SK-N-MC (cell line): ENCODE results near the gene HOTAIR.
A peak's percentile ranks its signal among the peaks of the same experiment; 100 is the strongest.

Experiments used
- DNase-seq: peaks from one replicate; pipeline ENCODE4 v3.0.0-alpha.2; 2011; ENCODE audit warnings: low read depth, low spot score
- H3K27ac ChIP-seq: fragments of 200-600 bp; sonication (generic); 2 replicates; pipeline ENCODE4 v1.5.1; 2016; ENCODE audit warnings: mixed run types
- H3K36me3 ChIP-seq: fragments of 200-600 bp; sonication (generic); 2 replicates; pipeline ENCODE4 v1.6.1; 2017; ENCODE audit warnings: antibody characterized with exemption, low read length, mixed read lengths; ENCODE audit not compliant: insufficient read depth
- H3K4me3 ChIP-seq: fragments of 200-600 bp; sonication (generic); 2 replicates; pipeline ENCODE4 v1.5.1; 2016
- H3K9ac ChIP-seq: fragments of 200-600 bp; sonication (generic); 2 replicates; pipeline ENCODE4 v1.8.0; 2017; ENCODE audit warnings: mixed run types, mixed read lengths; ENCODE audit not compliant: insufficient read length
- H3K9me3 ChIP-seq: fragments of 200-600 bp; sonication (generic); 2 replicates; pipeline ENCODE4 v1.6.1; 2017; ENCODE audit warnings: low read depth, mild to moderate bottlenecking, antibody characterized with exemption, low read length, moderate library complexity, mixed read lengths
- EZH2 ChIP-seq: fragments of 200-600 bp; sonication (generic); IDR thresholded peaks from one replicate; pipeline ENCODE4 v1.6.1; 2017; ENCODE audit warnings: antibody characterized with exemption
- FOXP2 ChIP-seq: optimal IDR thresholded peaks from 2 replicates; pipeline ENCODE3; 2011; ENCODE audit warnings: mild to moderate bottlenecking, moderate library complexity; ENCODE audit not compliant: insufficient read depth; ENCODE audit errors: extremely low read length, control extremely low read depth
- POLR2AphosphoS5 ChIP-seq: IDR thresholded peaks from 2 replicates; pipeline ENCODE4 v1.6.1; 2012; ENCODE audit warnings: mild to moderate bottlenecking, low read depth, low read length, borderline replicate concordance

Gene HOTAIR

DNA sequence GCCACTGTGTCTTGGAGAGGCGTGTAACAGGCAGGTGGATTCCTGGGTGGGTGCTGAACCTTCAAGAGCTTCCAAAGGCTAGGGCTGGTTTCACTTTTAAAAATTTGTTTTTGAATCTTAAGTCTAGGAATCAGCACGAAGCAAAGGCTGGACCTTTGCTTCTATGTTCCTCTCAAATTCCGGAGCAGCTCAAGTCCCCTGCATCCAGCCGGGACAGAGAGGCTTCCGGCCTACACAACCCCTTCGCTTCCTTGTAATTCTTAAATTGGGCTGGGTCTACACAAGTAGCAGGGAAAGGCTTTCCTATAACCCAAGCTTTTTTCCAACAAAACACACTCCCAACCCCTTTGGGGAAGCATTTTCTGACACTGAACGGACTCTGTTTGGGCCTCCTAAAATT lies 11.7 kb downstream of the HOTAIR start:
- H3K27ac ChIP-seq = peak overlapping the region; percentile 45
- H3K4me3 ChIP-seq = no peak overlapping the region
- no peaks in the 10 kb centered on the region for H3K9me3 ChIP-seq
- DNase-seq = no peak
- H3K9ac ChIP-seq = no peak overlapping the region
- no peak for TF ChIP-seq FOXP2
- TF ChIP-seq EZH2 = no peak
- no peak for TF ChIP-seq POLR2AphosphoS5
- H3K36me3 ChIP-seq = peaks cover 25% of the 10 kb centered on the region

DNA sequence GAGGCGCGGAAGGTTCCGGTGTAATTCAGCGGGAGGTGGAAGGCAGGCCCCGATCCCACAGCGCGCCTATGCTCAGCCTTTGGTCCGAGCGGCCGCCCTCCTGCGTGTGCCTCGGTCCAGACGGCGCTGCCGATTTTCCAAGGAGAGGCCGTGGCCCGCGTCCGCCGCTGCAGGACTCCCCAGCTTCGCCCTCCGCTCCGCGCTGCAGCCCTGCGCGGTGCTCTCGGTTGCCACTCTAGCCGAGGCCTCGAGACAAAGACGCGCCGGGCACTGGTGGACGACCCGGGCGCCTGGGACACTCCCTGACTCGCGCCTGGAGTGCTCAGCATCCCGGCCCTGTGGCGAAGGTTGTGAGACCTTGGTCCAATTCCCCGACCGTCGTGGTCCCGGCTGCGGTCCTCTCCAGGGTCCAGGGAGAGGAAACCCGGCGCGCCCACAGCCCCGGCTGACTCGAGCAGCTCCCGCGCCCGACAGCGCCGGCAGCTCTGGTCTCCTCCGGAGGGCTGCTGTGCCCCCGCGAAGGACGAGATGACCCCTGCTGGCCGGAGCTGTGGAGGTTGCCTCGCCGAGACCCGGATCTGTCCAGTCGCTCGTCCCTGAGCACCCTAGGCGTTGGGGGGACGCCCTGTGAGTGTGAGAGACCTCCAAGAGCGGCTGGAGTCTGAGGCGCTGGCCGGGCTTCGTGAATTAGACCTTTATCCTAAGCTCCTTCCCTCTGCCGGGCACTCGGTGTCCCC lies 13.6 kb downstream of the HOTAIR start:
- H3K9ac ChIP-seq = no peak overlapping the region
- peaks cover 25% of the 10 kb centered on the region for H3K36me3 ChIP-seq
- H3K4me3 ChIP-seq = no peak overlapping the region
- H3K27ac ChIP-seq = no peak overlapping the region
- DNase-seq = no peak
- no peak for TF ChIP-seq FOXP2
- no peak for TF ChIP-seq POLR2AphosphoS5
- no peak for TF ChIP-seq EZH2
- no peaks in the 10 kb centered on the region for H3K9me3 ChIP-seq

DNA sequence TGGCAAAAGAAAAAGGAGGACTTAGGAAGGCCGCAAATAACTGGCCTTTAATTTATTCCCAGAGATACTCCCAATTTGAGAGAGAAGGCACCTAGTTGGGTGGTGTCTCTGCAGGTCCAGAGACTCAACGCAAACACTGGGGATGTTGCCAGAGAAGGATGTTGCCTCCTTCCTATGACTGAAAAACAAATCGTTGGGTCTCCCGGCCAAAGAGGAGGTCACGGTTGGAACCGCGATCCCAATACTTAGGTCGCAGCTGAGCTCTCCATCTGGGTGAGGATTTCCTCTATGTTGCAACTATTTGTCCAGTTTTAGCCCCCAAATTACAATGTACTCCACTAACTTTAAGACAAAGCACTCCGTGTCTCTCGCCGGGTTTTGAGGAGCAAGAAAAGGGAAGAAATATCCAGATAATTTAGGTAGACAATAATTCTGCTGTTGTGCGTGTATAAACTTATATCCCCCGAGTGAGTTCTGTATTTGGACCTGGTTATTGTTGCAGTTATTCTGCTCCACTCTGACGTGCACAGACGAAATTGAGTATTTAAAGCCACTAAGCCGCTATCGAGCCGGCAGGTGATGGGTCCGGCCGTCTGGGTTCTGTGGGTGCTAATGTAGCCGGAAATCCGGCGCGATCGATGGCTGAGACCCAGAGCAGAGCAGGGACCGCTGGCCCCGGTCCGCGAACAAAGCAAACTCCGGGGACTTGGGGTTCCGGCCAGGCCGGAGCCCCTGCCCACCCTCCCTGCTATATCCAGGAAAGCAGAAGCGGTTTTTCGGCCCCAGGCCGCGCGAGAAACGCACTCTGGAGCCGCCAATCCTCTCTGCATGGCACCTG lies 14.3 kb downstream of the HOTAIR start:
- DNase-seq = no peak
- H3K4me3 ChIP-seq = no peak overlapping the region
- 0 out of 2 replicates have a peak overlapping the region, but pooled peaks have one; percentile 28 for H3K27ac ChIP-seq
- TF ChIP-seq FOXP2 (no peak), EZH2 (no peak), POLR2AphosphoS5 (no peak)
- H3K9me3 ChIP-seq = no peaks in the 10 kb centered on the region
- peaks cover 24% of the 10 kb centered on the region for H3K36me3 ChIP-seq
- H3K9ac ChIP-seq = no peak overlapping the region

DNA sequence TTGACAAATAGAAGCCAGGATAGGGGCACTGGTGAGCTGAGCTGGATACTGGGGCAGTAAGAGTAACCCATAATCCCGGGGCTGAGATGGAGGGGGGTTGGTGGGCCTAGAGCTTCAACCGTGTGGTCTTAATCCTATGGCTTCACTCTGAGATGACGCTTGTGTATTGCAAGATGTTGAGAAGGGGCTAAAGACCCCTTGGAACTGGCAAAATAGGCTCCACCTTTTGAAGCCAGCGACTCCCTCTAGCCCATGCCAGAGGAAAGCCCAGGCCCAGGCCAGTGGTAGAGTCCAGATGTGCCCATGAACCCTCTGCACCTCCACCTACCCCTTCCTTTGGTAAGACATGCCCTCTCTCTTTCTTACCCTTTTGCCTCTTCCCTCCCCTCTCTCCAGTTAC lies 15.4 kb downstream of the HOTAIR start:
- H3K36me3 ChIP-seq = peaks cover 19% of the 10 kb centered on the region
- no peak overlapping the region for H3K9ac ChIP-seq
- no peaks in the 10 kb centered on the region for H3K9me3 ChIP-seq
- H3K4me3 ChIP-seq = no peak overlapping the region
- no peak for DNase-seq
- H3K27ac ChIP-seq = no peak overlapping the region
- TF ChIP-seq FOXP2 = no peak
- TF ChIP-seq POLR2AphosphoS5 = no peak
- TF ChIP-seq EZH2 = no peak

DNA sequence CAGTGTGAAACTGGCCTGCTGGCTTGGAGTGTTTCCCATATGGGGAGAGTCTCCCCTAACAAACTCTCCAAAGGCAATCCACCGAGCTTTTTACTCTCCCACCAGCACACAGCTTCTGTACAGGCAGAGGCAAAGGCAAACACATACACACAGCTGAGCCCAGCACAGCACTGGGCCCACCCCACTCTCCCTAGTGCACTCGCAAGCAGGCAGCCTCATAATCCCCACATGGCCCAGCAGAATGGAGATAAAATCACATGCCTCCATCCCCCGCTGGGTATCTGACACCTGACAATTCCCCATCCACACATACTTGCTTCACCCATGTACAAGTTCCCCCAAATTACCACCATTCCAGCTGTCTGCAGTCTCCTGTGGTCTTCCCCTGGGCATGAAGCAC lies 16.6 kb downstream of the HOTAIR start:
- Histone ChIP-seq H3K36me3 (peaks cover 10% of the 10 kb centered on the region), H3K4me3 (no peak overlapping the region), H3K9me3 (no peaks in the 10 kb centered on the region), H3K9ac (no peak overlapping the region), H3K27ac (no peak overlapping the region)
- TF ChIP-seq POLR2AphosphoS5 = no peak
- TF ChIP-seq FOXP2 = no peak
- TF ChIP-seq EZH2 = no peak
- no peak for DNase-seq

DNA sequence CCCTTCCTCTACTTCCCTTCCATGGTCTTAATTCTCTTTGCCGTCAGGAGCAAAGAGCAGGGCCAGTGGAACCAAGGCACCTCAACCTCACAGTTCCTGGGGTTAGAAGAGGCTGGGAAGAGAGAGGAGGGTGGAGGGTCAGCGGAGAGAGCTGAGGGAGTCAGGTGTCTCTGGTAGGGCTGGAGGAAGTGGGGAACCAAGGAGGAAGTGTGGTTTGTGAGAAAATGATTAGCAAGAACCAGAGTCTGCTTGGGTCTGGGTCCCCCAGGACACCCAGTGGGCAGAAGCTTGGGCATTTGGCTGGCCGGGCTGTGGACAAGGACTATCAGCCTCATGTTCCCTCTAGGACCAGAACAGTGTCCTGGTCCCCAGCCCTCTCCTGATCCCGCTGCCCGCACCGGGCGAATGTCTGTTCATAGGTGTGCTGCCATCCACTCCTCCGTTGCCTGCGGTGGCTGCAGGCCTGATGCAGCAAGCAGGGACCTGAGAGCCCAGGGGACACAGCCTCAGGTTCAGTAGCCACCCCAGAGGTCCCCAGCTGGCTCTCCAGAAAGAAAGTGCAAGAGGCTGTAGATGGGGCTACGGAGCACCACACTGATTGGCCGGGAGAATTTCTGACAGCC lies 17.7 kb downstream of the HOTAIR start:
- Histone ChIP-seq H3K36me3 (0 out of 2 replicates have a peak, but pooled peaks cover 4% of the 10 kb centered on the region), H3K9ac (no peak overlapping the region), H3K9me3 (no peaks in the 10 kb centered on the region), H3K27ac (no peak overlapping the region), H3K4me3 (no peak overlapping the region)
- TF ChIP-seq FOXP2 (no peak), EZH2 (no peak), POLR2AphosphoS5 (no peak)
- no peak for DNase-seq

DNA sequence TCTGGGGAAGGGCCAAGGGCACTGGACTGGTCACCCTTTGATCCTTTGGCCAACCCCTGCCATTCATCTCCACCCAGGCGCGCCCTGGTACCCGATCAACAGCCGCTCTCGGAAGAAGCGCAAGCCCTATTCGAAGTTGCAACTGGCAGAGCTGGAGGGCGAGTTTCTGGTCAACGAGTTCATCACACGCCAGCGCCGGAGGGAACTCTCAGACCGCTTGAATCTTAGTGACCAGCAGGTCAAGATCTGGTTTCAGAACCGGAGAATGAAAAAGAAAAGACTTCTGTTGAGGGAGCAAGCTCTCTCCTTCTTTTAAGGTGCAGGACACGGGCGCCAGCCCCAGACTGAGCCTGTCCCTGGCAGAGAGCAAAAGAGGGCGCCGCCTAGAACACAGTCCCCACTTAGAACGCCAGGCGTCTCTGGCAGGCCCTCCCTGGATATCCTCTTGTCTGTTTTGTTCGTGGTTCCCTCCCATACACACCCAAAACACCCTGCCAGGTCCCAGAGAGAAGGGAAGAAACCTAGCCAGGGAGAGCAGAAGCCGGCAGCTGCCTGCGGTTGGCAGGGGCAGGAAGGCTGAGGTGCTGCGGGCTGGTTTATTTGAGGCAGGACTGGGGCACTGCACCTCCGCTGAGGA lies 18.4 kb downstream of the HOTAIR start:
- Histone ChIP-seq H3K9ac (peak overlapping the region; percentile 91), H3K9me3 (no peaks in the 10 kb centered on the region), H3K4me3 (peak overlapping the region; percentile 94), H3K27ac (no peak overlapping the region), H3K36me3 (no peaks in the 10 kb centered on the region)
- TF ChIP-seq POLR2AphosphoS5 (no peak), EZH2 (no peak), FOXP2 (no peak)
- DNase-seq = no peak

DNA sequence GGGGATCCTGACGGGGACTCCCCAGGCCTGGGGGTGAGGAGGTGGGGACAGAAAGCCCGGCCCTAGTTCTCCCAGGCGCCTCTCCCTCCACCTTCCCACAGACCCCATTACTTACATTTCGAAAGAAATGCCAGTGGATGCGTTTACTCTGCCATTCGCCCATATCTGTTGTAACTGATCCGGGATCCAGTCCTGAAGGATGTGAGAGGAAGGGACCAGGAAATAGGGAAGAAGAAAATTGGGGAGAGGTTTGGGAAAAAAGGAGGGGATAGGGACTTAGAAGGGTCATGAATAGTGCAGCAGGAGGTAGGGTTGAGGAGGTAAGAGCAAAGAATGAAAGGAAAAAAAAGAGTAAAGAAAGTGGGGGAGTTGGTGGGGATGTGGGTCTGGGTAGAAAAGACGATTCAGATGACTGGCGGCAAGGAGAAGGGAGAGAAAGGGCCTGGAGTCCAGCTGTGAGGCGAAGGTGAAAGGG lies 18.9 kb downstream of the HOTAIR start:
- Histone ChIP-seq H3K9ac (peak overlapping the region; percentile 91), H3K36me3 (no peaks in the 10 kb centered on the region), H3K27ac (no peak overlapping the region), H3K9me3 (no peaks in the 10 kb centered on the region), H3K4me3 (peak overlapping the region; percentile 94)
- DNase-seq = no peak
- TF ChIP-seq POLR2AphosphoS5 (no peak), FOXP2 (no peak)
